Hepatocyte (in vitro differentiated cells): ENCODE results near the gene ZNF8.

ENCODE experiments used
- CTCF ChIP-seq: fragments of 200-600 bp; sonication (generic); IDR thresholded peaks from 2 replicates; pipeline ENCODE4 v1.5.1; 2016; ENCODE audit warnings: antibody characterized with exemption, mild to moderate bottlenecking; ENCODE audit not compliant: poor library complexity
- EZH2 ChIP-seq: fragments of 200-600 bp; sonication (generic); IDR thresholded peaks from 2 replicates; pipeline ENCODE4 v1.6.1; 2016; ENCODE audit warnings: antibody characterized with exemption, mild to moderate bottlenecking, borderline replicate concordance

DNA sequence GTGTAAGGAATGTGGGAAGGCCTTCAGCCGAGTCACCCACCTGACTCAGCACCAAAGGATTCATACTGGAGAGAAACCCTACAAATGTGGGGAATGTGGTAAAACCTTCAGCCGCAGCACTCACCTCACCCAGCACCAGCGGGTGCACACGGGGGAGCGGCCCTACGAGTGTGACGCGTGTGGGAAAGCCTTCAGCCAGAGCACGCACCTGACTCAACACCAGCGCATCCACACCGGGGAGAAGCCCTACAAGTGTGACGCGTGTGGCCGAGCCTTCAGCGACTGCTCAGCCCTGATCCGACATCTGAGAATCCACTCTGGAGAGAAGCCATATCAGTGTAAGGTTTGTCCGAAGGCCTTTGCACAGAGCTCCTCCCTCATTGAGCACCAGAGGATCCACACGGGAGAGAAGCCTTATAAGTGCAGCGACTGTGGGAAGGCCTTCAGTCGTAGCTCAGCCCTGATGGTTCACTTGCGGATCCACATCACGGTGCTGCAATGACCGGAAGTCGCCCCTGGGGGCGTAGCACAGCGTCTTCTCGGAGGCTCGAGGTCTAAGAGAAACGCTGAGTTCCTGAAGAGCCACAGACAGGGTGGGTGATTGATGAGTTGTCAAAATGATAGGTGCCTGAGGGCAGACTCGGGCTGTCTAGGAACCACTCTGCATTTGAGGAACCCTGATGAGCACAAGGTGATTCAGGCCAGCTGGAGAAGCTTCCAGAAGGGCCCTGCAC, 60.2 kb downstream of the ZNF8 start:
- TF ChIP-seq CTCF (no peak), EZH2 (no peak)
